T follicular helper cell (primary cell): ENCODE data around the gene CREB5.

Experiments
- DNase-seq: peaks from one replicate; pipeline ENCODE4 v3.0.0-alpha.2; 2020; ENCODE audit warnings: low read depth

Gene CREB5

DNA sequence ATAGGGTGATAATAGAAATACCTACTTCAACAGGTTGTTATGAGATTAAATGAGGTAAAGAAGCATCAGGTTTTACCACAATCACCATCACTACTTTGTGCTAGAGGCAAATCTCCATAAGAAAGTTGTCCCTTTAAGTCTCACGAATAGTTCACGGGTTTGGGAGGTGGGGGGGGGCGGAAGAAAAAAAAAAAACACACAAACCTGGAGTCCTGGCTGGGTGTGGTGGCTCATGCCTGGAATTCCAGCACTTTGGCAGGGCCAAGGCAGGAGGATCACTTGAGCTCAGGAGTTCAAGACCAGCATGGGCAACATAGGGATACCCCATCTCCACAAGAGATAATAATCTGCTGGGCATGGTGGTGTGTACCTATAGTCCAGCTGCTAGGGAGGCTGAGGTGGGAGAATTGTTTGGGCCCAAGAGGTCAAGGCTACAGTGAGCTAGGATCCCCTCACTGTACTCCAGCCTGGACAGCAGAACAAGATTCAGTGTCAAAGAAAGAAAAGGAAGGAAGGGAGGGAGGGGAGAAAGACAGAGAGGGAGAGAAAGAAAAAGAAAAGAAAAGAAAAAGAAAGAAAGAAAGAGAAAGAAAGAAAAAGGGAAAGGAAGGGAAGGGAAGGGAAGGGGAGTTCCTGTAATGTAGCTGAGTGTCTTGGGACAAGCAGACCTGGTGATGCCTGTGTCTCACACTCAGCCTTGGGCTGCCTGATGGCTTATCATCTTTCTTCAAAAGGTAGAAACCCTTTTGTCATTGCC lies 231.4 kb downstream of the CREB5 start:
- DNase-seq = no peak

DNA sequence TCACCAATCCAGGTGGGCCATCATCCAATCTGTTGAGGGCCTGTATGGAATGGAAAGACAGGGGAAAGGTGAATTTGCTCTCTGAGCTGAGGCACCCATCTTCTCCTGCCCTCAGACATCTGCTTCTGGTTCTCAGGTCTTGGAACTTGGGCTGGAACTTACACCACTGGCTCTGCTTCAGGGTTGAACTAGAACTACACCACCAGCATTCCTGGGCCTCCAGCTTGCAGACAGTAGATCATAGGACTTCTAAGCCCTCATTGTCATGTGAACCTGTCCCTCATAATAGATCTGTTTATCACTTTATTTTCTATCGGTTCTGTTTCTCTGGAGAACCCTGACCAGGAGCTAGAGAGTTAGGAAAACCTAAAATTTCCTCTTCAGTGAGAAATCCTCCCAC lies 233.5 kb downstream of the CREB5 start:
- no peak for DNase-seq

DNA sequence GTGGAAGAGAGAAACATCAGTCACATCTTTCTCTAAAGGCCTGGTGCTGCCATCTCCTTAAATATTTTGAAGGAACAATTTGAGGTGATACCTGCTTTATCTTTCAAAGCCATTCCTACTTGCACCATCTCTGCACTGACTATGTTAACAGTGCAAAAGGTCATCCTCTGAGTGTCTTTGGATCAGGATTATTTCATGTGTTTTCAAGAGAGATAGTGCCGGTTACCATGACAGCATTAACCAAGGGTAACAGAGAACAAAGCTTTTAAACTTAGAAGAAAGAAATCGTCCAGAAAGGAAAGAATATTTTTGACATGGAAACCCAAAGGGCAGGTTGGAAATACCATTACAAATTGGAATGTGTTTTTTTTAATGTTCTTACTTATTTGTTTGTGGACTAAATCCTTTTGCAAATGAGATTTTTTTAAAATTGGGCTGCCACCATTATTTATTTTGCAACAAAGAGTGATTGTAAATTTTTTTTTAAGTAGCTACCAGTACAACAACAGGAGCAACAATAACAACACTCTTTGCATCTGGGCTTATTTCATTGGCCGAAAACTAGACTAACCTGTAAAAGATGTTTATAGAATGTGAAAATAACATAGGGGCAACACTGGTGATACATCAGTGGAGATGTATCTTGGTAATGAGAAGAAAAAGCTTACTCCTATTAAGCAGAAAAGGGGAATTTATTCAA lies 234.2 kb downstream of the CREB5 start:
- DNase-seq = no peak

DNA sequence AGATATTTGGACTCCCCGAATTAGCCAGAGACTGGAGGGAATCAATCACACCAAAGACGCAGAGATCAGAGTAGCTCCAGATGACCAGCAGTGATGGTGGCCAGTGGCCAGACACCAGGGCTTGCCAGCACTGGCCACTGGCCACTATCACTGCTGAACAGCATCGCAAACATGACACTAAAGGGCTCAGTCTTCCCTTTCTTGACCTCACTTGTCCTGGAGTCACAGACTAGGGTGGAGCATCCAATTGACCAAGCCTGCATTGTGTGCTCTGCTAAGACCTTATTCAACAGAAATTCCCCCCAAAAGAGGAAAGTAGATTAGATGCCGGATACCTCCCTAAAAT lies 234.7 kb downstream of the CREB5 start:
- DNase-seq = no peak

DNA sequence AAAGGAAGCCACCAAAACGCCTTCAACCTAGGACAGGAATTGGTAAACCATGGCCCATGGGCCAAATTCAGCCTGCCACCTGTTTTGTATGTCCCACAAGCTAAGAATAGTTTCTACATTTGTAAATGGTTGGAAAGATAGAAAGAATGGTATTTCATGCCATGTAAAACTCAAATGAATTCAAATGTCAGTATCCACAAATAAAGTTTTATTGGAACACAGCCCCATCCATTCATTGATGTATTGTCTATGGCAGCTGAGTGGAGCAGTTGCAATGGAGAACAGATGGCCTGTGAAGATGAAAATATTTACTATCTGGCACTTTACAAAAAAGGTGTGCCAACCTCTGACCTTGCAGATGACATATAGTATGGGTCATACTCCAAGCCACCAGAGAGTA lies 236.9 kb downstream of the CREB5 start:
- DNase-seq = no peak

DNA sequence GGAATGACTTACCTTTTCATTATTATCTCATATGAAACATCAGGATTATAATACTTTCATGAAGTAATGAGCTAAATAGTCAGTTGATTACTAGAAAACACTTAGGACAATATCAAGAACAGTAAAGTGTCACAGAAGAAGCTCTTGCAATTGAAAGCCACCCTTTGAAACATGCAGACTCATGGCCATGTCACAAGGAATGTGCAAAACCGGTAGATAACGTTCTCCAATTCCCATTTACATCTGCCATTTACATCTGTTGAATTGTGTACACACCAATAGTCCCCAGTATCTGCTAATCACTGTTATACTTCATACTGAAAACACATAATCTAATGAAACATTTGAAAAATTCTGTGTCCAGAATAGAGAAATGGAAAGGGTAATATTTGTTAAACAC lies 237.5 kb downstream of the CREB5 start:
- no peak for DNase-seq

DNA sequence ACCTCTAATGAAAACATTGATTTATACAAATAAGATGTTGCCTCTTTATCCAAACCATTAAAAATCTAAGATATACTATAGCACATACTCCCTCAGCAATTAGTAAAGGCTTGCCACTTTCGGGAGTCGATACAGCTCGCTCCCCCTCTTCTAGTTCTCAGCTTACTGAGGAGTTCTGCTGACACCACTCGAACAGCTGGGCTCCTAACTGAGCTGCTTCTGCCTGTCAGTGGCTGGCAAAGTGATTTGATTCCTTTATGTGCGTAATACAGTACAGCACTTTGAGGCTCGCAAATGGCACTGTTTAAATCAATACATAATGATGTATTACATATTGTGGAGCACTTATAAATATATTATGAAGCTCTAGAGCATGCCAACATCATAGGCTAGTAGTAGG lies 241.8 kb downstream of the CREB5 start:
- no peak for DNase-seq

DNA sequence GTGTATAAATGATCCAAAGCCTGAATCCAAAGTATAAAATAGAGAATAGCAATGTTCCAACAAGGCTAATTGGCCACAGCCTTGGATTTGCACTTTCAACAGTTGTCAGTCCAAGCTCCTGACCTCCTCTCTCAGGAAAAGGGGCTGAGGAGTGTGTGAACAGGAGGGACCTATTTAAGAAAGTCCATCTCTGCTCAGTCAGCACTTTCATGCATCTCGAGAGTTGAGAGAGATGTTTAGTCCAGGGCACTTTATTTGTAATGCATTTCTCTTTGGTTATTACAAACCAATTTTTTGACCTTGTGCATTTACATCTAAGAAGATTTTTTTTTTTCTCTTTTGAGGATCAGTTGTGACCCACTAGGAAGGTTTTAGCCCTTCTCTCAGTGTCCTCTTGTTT lies 244.2 kb downstream of the CREB5 start:
- DNase-seq = no peak

DNA sequence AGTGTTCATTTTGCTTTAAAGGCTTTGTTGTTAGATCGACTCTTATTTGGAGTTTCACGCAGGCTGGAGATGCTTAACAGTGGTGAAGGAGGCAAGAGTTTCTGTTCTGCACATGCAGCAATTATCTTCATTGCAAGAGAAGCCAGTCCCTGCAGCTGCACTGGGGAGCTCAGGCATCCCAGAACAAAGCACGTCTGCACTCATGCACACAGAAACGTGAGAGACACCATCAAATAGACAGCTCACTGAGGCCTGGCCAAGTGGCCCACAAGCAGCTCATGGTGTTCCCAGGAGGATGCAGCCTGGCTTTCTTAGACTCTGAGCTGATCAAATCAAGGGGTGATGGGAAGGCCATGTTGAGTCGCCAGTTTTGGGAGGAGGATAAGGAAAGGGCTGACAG lies 246.1 kb downstream of the CREB5 start:
- DNase-seq = no peak

DNA sequence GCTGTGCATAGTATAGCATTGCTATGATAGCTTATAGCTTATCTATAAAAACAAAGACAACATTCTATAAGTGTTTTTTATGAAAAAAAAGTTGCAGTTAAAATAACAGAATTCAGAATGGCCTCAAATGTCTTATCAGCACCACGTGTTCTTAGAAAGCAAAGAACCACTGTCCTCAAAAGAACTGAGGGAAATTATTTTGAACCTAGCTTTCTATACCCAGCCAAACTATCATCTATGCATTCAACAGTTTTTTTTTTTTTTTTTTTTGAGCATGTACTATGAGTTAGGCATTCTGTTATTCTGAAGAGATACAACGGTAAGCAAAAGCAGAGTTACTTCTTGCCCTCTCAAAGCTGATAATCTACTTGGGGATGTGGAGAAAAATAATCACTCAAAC lies 247.8 kb downstream of the CREB5 start:
- DNase-seq = no peak

DNA sequence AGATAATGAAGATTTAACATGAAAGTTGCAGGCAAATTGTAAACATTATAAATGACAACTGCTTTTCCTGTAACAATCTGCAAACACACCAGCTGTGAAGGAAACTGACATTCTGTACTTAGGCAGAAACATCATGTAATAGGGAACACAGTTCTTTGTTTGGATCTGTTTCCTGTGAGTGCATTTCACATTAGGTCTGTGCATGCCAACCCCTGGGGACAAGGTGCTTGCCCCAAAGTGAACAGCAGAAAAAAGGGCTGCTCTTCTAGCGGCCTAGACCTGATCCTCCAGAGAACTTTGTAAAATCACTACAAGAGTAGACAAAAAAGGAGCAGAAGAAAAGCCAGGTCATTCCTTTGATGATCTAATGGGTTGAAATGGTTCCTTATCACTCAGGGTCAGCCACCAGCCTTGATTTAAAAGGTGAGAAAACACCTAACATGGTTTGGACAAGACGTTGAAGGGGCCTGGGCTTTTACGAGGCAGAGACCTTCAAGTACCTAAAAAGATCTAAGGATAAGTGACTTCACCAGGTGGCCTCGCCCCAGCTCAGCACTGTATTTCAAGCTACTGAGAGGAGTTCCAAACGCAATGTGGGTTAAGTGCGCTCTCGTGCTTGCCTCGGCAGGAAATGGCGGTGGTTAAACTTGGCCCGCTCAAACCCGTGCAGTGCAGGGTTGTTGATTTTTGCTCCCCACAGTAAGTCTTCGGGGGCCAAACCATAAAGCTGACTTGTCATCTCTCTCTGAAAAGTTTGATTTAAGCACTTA lies 249.7 kb downstream of the CREB5 start:
- DNase-seq = no peak

DNA sequence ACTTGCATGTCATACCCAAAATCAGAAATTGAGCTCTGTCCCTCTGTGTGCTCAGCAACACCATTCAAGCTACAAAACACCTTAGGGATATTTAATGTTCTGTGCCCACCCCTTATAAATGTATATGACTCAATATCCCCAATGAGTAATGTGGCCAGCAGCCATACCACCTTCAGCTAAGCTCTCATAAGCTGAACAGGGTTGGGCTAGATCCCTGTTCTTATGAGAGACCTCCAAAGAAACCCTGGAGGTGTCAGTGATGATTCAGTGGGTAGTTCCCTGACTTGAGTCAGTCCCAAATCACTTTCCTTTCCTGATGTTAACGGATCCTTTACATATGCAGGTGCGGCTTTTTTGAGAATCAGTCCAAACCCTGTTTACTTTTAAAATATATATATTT lies 253.8 kb downstream of the CREB5 start:
- no peak for DNase-seq

DNA sequence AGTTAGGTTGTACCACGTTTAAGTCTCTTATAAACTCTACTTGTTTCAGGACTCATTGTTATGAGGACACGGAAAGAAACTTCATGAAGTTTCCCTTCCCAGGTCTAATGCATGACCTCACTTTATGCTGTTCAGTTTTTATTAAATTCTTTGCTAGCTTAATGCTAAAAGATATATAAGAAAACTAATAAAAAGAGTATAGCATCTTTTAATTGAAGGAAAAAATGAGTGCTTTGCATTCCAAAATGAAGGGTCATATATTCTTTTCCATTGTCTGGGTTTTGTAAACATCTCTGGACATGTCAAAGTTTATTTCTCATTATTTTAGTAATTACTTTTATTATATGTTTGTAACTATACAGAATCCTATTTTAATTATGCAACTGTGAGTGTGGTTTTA lies 255.8 kb downstream of the CREB5 start:
- no peak for DNase-seq

DNA sequence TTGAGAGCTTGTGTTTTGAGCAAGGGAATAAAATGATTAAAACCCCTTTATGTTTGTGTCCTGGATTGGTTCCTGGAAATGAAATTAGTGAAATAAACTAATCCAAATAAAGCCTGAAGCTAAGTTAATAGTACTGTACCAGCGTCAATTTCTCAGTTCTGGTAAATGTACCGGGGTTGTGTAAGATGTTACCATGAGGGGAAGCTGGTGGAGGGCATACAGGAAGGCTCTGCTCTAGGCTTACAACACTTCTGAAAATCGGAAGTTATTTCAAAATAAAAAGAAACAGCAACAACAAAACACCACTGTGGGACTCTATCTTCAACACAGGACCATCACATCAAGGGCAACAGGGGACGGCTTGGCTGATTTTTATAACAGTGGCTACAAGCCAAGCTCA lies 257.0 kb downstream of the CREB5 start:
- DNase-seq = no peak

DNA sequence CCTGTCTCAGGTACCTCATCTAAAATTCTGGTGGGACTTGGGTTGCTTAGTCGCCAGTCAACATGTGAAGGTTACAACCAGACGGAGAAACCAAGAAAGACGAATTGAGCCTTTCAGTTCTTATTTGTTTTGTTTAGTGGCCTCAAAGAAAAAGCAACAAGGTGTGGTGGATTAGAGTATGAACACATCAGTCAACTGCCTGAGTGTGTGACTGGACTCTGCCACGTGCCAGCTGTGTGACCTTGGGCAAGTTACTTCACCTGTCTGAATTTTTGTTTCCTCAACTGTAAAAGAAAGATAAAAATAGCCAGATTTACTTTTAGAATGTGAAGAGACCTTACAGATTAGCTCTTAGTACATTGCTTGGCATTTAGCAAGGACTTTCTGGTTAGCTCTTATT lies 259.2 kb downstream of the CREB5 start:
- no peak for DNase-seq

DNA sequence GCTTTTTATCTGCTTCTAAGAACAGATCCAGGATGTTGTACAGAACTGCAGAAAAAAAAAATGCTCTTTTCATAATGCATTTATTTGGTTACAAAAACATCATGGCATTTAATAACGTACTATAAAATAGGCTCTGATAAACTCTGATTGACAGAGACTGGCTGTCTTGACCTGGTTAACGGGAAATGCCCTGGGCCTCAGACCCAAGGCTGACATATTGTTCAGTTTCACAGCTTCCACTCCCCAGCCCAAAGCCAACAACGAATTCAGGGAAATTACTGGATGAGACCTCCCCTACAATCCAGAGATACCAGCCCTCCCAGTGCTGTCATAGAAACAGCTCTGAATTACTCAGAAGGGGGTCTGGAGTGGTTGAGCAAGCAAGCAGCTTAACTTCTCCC lies 260.1 kb downstream of the CREB5 start:
- DNase-seq = no peak

DNA sequence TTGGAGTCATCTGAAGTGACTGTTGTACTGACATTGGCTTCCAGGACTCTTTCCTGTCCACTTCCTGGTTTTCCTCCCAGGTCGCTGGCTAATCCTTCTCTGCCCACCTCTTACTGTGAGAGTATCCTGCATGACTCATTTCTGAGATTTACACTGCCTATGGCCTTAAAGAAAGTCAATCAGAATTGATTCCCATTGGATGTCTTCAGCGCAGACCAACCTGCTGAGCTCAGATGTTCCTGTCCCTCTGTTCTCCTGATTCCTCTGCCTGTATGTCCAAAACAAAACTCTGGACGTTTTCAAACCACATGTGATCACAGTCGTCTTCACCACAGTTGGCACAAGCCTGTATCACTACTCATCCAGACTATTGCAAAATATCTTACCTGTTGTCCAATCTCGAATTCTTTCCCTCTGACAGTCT lies 262.1 kb downstream of the CREB5 start:
- DNase-seq = no peak

DNA sequence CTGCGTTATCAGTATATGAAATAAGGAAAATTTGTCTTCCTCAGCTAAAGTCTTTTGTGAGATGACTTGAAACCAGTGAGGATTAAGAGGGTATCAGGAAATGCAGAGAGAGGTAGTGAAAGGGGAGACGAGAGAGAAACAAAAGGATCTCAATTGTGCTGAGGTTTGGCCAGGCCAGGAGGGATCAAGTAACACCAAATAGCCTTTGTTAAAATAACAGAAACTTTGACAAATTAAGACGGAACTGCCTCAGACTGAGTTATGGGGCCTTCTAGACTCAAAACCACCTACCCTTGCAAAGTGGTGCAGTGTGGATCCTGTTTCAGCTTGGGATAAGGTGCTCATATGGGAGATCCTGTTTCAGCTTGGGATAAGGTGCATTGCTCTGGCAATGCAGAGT lies 263.1 kb downstream of the CREB5 start:
- no peak for DNase-seq

DNA sequence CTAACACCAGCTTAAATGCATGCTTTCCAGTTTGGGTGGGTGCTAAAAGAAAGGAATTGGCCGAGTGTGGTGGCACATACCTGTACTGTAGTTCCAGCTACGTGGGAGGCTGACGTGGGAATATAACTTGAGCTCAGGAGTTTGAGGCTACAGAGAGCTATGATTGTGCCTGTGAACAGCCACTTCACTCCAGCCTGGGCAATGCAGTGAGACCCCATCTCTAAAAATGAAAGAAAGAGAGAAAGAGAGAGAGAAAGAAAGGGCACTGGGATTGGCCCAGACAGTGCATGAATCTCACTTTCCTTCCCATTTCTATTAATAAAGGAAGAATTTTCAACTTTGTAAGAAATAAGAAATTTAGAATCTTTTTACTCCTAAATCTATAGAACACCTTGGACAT lies 265.4 kb downstream of the CREB5 start:
- DNase-seq = no peak

DNA sequence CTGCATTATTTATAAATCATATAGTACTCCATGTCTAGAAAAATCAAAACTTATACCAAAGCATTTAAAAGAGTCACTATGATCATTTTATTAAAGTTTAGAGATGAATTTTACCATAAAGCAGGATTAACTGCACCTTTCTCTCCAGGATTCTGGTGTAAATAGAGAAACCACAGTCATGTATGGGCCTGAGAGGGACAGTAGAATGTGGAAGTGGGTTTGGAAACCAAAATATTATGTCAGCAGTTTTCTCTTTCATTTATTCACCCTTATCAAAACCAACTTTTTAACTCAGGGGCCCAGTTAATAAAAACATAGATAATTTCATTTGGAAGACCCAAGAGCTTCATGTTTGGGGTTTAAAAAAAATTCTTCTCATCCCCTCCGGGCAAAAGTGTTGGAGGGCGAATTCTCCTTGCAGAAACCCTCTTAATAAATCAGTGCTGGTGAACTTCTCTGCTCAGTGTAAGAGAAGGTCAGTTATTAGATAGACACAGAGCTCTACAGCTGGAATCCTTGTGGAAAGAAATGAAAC lies 266.2 kb downstream of the CREB5 start:
- DNase-seq = no peak

DNA sequence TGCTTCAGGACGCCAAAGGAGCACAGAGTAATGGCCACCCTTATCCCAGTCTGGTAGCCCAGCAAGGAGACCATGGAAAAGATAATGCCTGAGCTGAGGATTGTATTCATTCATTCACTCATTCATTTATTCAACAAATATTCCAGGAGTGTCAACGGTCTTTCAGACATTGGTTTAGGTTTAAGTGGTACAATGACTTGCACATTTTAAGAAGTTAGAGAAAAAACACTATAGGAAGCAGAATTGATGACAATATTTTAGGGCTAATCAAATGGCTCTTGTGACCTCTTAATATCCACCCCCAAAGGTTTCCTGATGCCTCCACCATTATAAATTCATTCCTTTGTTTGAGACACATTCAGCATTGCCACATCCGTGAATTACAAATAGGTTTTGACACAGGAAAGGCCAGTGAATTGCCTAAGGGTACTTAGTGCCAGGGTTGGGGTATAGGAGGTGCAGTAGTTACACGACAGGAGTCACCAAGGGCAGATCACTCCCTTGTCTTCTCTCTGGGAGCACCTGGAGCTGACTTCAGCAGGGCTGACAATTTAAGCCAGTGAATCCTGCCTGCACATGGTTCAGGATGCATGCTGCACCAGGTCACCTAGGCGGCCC lies 269.5 kb downstream of the CREB5 start:
- DNase-seq = no peak

DNA sequence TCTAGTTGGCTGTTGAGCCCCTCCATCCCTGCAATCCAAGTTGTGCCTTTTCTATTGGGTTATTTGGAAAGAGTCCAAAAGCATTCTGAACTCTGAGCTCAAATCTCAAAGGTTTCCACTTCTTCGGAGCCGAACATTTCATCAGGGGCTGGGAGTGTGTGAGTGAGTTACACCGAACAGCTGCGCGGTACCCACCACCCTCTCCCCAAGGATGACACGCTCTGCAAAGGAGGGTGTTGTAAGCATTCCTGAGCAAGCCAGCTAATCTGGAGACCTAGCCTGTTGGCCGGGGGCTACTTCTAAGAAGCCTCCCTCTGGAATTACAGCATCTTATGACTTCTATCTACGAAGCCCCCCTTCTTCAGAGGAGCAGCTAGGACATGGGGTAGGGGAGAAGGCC lies 270.5 kb downstream of the CREB5 start:
- DNase-seq = no peak
